ENCODE data around the gene PIGO. TPM values are rescaled to one million over a fixed set of nuclear protein-coding genes. Genes with fewer than 3 reads are reported as not detected.

Gene PIGO
- polyA plus RNA-seq, 4 donors, result 20.7 to 40.7 (median 32.9) TPM

Other genes starting within 250 kb of the PIGO start
- gene PHF24, start 138.3 kb downstream of the PIGO start, polyA plus RNA-seq (ENCODE audit: insufficient read length in 4 of 4), result under 1 TPM; 0.15 to 1.00 (median 0.25) TPM
- 10 to 100 TPM in 3 of 4 donors, 1 to 10 TPM in 1; 10.0 to 14.3 (median 11.1) TPM for gene DNAJB5, start 106.8 kb downstream of the PIGO start, polyA plus RNA-seq (ENCODE audit: insufficient read length in 4 of 4)
- 100 to 1,000 TPM; 187 to 256 (median 244) TPM for gene VCP, start 24.0 kb downstream of the PIGO start, polyA plus RNA-seq (ENCODE audit: insufficient read length in 4 of 4)
- 10 to 100 TPM; 38.1 to 52.3 (median 45.1) TPM for gene FANCG, start 16.6 kb downstream of the PIGO start, polyA plus RNA-seq (ENCODE audit: insufficient read length in 4 of 4)
- gene STOML2, start 6.5 kb upstream of the PIGO start, polyA plus RNA-seq (ENCODE audit: insufficient read length in 4 of 4), result 100 to 1,000 TPM in 3 of 4 donors, 10 to 100 TPM in 1; 87.5 to 131 (median 123) TPM
- gene ATOSB, start 19.3 kb upstream of the PIGO start, polyA plus RNA-seq (ENCODE audit: insufficient read length in 4 of 4), result 10 to 100 TPM; 11.4 to 15.0 (median 13.4) TPM
- 10 to 100 TPM; 11.0 to 27.5 (median 25.7) TPM for gene UNC13B, start 65.4 kb upstream of the PIGO start, polyA plus RNA-seq (ENCODE audit: insufficient read length in 4 of 4)

Data from left renal pelvis (tissue), 4 donors.